GM21737 (cell line): ENCODE measurements around the gene GLRX.
"Not testable (repeated sequence)": the region's sequence is repeated elsewhere in the genome, so short reads cannot be mapped to it uniquely, and the experiment has no call there.

Source experiments
- ATAC-seq: cut with Tn5 transposase; IDR thresholded peaks from one replicate; pipeline ENCODE4 v1.9.1; 2021; ENCODE audit warnings: mild to moderate bottlenecking, moderate library complexity; ENCODE audit not compliant: unreplicated experiment

GLRX gene

GRCh38 chr5:95853490-95853889 lies 31.0 kb upstream of the GLRX start:
- no peak for ATAC-seq

GRCh38 chr5:95852567-95852966 lies 30.0 kb upstream of the GLRX start:
- no peak for ATAC-seq

- ATAC-seq, result not testable (repeated sequence)
Measured at GRCh38 chr5:95851141-95851540, 28.6 kb upstream of the GLRX start.

GRCh38 chr5:95850391-95850894 lies 27.9 kb upstream of the GLRX start:
- ATAC-seq, result no peak

GRCh38 chr5:95848701-95849100 lies 26.2 kb upstream of the GLRX start:
- ATAC-seq, result no peak

- ATAC-seq, result no peak
Measured at GRCh38 chr5:95847261-95847592, 24.7 kb upstream of the GLRX start.

GRCh38 chr5:95846554-95847260 lies 24.2 kb upstream of the GLRX start:
- ATAC-seq, result peak; percentile 55

GRCh38 chr5:95845391-95845790 lies 22.9 kb upstream of the GLRX start:
- ATAC-seq, result no peak

- no peak for ATAC-seq
Measured at GRCh38 chr5:95843733-95844223, 21.3 kb upstream of the GLRX start.

GRCh38 chr5:95842854-95843544 lies 20.5 kb upstream of the GLRX start:
- peak; percentile 89 for ATAC-seq

GRCh38 chr5:95841914-95842812 lies 19.6 kb upstream of the GLRX start:
- ATAC-seq, result no peak

GRCh38 chr5:95840956-95841705 lies 18.6 kb upstream of the GLRX start:
- ATAC-seq, result no peak

- ATAC-seq, result no peak
Measured at GRCh38 chr5:95839658-95840057, 17.1 kb upstream of the GLRX start.

- ATAC-seq, result no peak
Measured at GRCh38 chr5:95838556-95838955, 16.0 kb upstream of the GLRX start.

GRCh38 chr5:95838001-95838520 lies 15.5 kb upstream of the GLRX start:
- no peak for ATAC-seq

- no peak for ATAC-seq
Measured at GRCh38 chr5:95837492-95837891, 15.0 kb upstream of the GLRX start.

GRCh38 chr5:95836971-95837370 lies 14.4 kb upstream of the GLRX start:
- ATAC-seq, result not testable (repeated sequence)

GRCh38 chr5:95836544-95836943 lies 14.0 kb upstream of the GLRX start:
- no peak for ATAC-seq

GRCh38 chr5:95835682-95836385 lies 13.3 kb upstream of the GLRX start:
- ATAC-seq, result no peak

GRCh38 chr5:95832664-95833063 lies 10.1 kb upstream of the GLRX start:
- ATAC-seq, result no peak
